Measurements from ENCODE around the gene HIBADH.

GRCh38 chr7:27650283-27650682, 12.4 kb downstream of the HIBADH start:
- no peak for TF ChIP-seq CTCF (IDR thresholded peaks at IDR 0.05)
- no peak for TF ChIP-seq MYC (IDR thresholded peaks at IDR 0.05; ENCODE audit: borderline replicate concordance, low read length)
- no peak for TF ChIP-seq CEBPB (IDR thresholded peaks at IDR 0.05)
- no peak for TF ChIP-seq SMC3 (IDR thresholded peaks at IDR 0.05)
- no peak for TF ChIP-seq NR3C1 (IDR thresholded peaks at IDR 0.05)
- TF ChIP-seq GATA3 (IDR thresholded peaks at IDR 0.05; ENCODE audit: borderline replicate concordance) = no peak
- TF ChIP-seq SREBF2 (IDR thresholded peaks at IDR 0.05) = no peak
- no peak for TF ChIP-seq POLR2A (IDR thresholded peaks at IDR 0.05; ENCODE audit: low read length)
- TF ChIP-seq RCOR1 (IDR thresholded peaks at IDR 0.05; ENCODE audit: low read depth, low read length) = no peak
- TF ChIP-seq CHD2 (IDR thresholded peaks at IDR 0.05; ENCODE audit: low read length, partially characterized antibody) = no peak
- no peak for TF ChIP-seq RFX5 (IDR thresholded peaks at IDR 0.05)

Measured in A549 (cell line).